Measurements from ENCODE around the gene LTBP3.

GRCh38 chr11:65559535-65559934 lies 1.4 kb upstream of the LTBP3 start:
- TF ChIP-seq CTCF (conservative IDR thresholded peaks at IDR 0.05; ENCODE audit: low read length): no peak
- no peak for TF ChIP-seq EZH2phosphoT487 (IDR thresholded peaks at IDR 0.05; ENCODE audit: borderline replicate concordance, low read depth, low read length)

All from OCI-LY7 (cell line).